A549 (cell line): Measurements from ENCODE around the gene FMOD. TPM values are rescaled to one million over a fixed set of nuclear protein-coding genes. Genes with fewer than 3 reads are reported as not detected.
"Not testable (repeated sequence)": the region's sequence is repeated elsewhere in the genome, so short reads cannot be mapped to it uniquely, and the experiment has no call there.

ENCODE experiments used
- ATAC-seq, 2 experiments: fragments of 200-7000 bp in 1 of 2; fragments of >200 bp in 1 of 2; cut with Nextera tagmentation in 1 of 2; cut with Tn5 transposase in 1 of 2; 3 replicates each; pipeline versions ENCODE4 v1.8.0 to v1.9.1; 2018 to 2020; ENCODE audit warnings: mild to moderate bottlenecking in 1 of 2, moderate library complexity in 1 of 2
- CTCF ChIA-PET: fragments of 300-600 bp; sonication (Branson Sonifier 250); formaldehyde crosslinking; extraction: SDS; loops from one replicate; lab custom pipeline; 2021; ENCODE audit warnings: antibody characterized with exemption, inconsistent platforms; lab: Yijun Ruan, JAX
- POLR2A ChIA-PET: fragments of 350-600 bp; formaldehyde crosslinking; extraction: SDS; loops from one replicate; lab custom pipeline; 2021; ENCODE audit warnings: antibody characterized with exemption, inconsistent platforms; lab: Yijun Ruan, JAX
- DNase-seq, 2 experiments: peaks; one replicate each; pipeline versions ENCODE4 v3.0.0 to v3.0.0-alpha.2; 2011 to 2016; ENCODE audit warnings: low read depth in 1 of 2, low spot score in 1 of 2
- FAIRE-seq: peaks from 2 replicates; lab custom pipeline; 2011; peaks lifted over from hg19 to GRCh38; lab: Jason Lieb, UNC
- H3K27ac ChIP-seq, 2 experiments: fragments of >200 bp; sonication (Bioruptor Twin); formaldehyde crosslinking; 3 replicates each; pipeline ENCODE4 v1.5.1; 2016 to 2017
- H3K4me1 ChIP-seq: fragments of >200 bp; sonication (Bioruptor Twin); formaldehyde crosslinking; 3 replicates; pipeline ENCODE4 v1.6.1; 2016
- H3K4me2 ChIP-seq: fragments of >200 bp; sonication (Bioruptor Twin); formaldehyde crosslinking; 3 replicates; pipeline ENCODE4 v1.6.1; 2016
- H3K4me3 ChIP-seq: fragments of >200 bp; sonication (Bioruptor Twin); formaldehyde crosslinking; 3 replicates; pipeline ENCODE4 v1.5.1; 2016
- H3K9me3 ChIP-seq: fragments of >200 bp; sonication (Bioruptor Twin); formaldehyde crosslinking; 3 replicates; pipeline ENCODE4 v1.6.1; 2016
- CTCF ChIP-seq: fragments of >200 bp; sonication (Bioruptor Twin); formaldehyde crosslinking; IDR thresholded peaks from 3 replicates; pipeline ENCODE4 v1.5.1; 2016
- ESRRA ChIP-seq: fragments of 150-350 bp; IDR thresholded peaks from 2 replicates; pipeline ENCODE4 v1.6.1; 2014; ENCODE audit warnings: mild to moderate bottlenecking, low read length, borderline replicate concordance
- HDAC2 ChIP-seq: fragments of 200-600 bp; sonication (generic); IDR thresholded peaks from 2 replicates; pipeline ENCODE4 v1.6.1; 2016
- HOXA7 ChIP-seq: fragments of 250-450 bp; sonication (Bioruptor Pico); IDR thresholded peaks from 2 replicates; pipeline ENCODE4 v1.5.0; 2020; ENCODE audit warnings: mild to moderate bottlenecking, moderate library complexity
- MAFK ChIP-seq: fragments of 450-650 bp; IDR thresholded peaks from 2 replicates; pipeline ENCODE4 v1.6.1; 2014; ENCODE audit not compliant: partially characterized antibody
- MAX ChIP-seq: IDR thresholded peaks from 2 replicates; pipeline ENCODE4 v1.6.1; 2012
- NFE2L2 ChIP-seq: fragments of 150-350 bp; conservative IDR thresholded peaks from 2 replicates; pipeline ENCODE4 v1.6.1; 2014; ENCODE audit warnings: low read length
- NPAS2 ChIP-seq: fragments of 250-450 bp; sonication (Bioruptor Pico); IDR thresholded peaks from 2 replicates; pipeline ENCODE4 v1.8.0; 2022; ENCODE audit warnings: mild to moderate bottlenecking, moderate library complexity, borderline replicate concordance
- NR3C1 ChIP-seq: fragments of >200 bp; sonication (Bioruptor Twin); formaldehyde crosslinking; IDR thresholded peaks from 3 replicates; pipeline ENCODE4 v1.6.1; 2017
- PHF8 ChIP-seq: fragments of 200-600 bp; sonication (generic); IDR thresholded peaks from 2 replicates; pipeline ENCODE4 v1.6.1; 2016; ENCODE audit warnings: low read depth, mild to moderate bottlenecking, antibody characterized with exemption, moderate library complexity, borderline replicate concordance
- RAD21 ChIP-seq, 2 experiments: fragments of >200 bp in 1 of 2; sonication (Bioruptor Twin) in 1 of 2; formaldehyde crosslinking in 1 of 2; IDR thresholded peaks in 1 of 2; conservative IDR thresholded peaks in 1 of 2; 2 replicates in 1 of 2; 3 replicates in 1 of 2; pipeline ENCODE4 v1.6.1; 2012 to 2018; ENCODE audit warnings: inconsistent platforms in 1 of 2
- RNF2 ChIP-seq: fragments of 200-600 bp; sonication (generic); IDR thresholded peaks from 2 replicates; pipeline ENCODE4 v1.6.1; 2016; ENCODE audit warnings: low read depth, mild to moderate bottlenecking, antibody characterized with exemption, moderate library complexity, borderline replicate concordance
- SMC3 ChIP-seq: fragments of >200 bp; sonication (Bioruptor Twin); formaldehyde crosslinking; IDR thresholded peaks from 3 replicates; pipeline ENCODE4 v1.6.1; 2018; ENCODE audit warnings: inconsistent platforms
- SREBF2 ChIP-seq: fragments of 450-650 bp; IDR thresholded peaks from 2 replicates; pipeline ENCODE4 v1.6.1; 2014; ENCODE audit warnings: mild to moderate bottlenecking, moderate library complexity
- WGBS: methylation state at CpG from one replicate; pipeline ENCODE4 v1.1.6; 2017; ENCODE audit errors: missing lambda C conversion rate; 5-methylcytosine and 5-hydroxymethylcytosine counted together
- polyA plus RNA-seq, 4 experiments: library from polyadenylated mRNA; depleted of rRNA in 3 of 4; stranded (reverse); fragments of >200 nt; fragmentation: RNase III in 1 of 4; extraction: RNeasy Plus Mini Kit Qiagen cat#74134 plus additional on column Dnase treatment in 1 of 4; gene quantifications; 2 replicates in 3 of 4; 3 replicates in 1 of 4; pipeline ENCODE4 v1.2.3, GENCODE V29; 2011 to 2017

FMOD gene
- polyA plus RNA-seq, 2 of the 4 experiments (the other 2 are of a cell fraction): 0.03 TPM; not detected in 1

GRCh38 chr1:203317429-203318228 lies 33.3 kb downstream of the FMOD start:
- Histone ChIP-seq H3K27ac (no peak overlapping the region), H3K4me3 (no peak overlapping the region), H3K4me1 (no peaks in the 10 kb centered on the region), H3K4me2 (no peak overlapping the region), H3K9me3 (no peaks in the 10 kb centered on the region)
- ChIA-PET POLR2A (interaction anchor here (0.6 to 1.6 kb wide), 2 partner anchors 10 to 13 kb away, joined by 3 to 6 read pairs; partner anchors contain the start of gene BTG2), CTCF (interaction anchor here (0.6 to 2.3 kb wide), 7 partner anchors 9 to 50 kb away, joined by 3 to 13 read pairs (median 6); no protein-coding TSS in a partner anchor)
- no peak for DNase-seq
- no peak for FAIRE-seq
- ATAC-seq: no peak
- peak; percentile 91 for TF ChIP-seq MAFK
- TF ChIP-seq NR3C1: no peak
- WGBS: 59% methylated on average over 7 of the region's 7 CpGs

GRCh38 chr1:203316626-203317093 lies 34.3 kb downstream of the FMOD start:
- FAIRE-seq: no peak

GRCh38 chr1:203314025-203314759 lies 36.7 kb downstream of the FMOD start:
- CTCF ChIA-PET: interaction anchor here (1.1 to 1.7 kb wide), 3 partner anchors 13 to 45 kb away, joined by 4 read pairs; no protein-coding TSS in a partner anchor
- H3K9me3 ChIP-seq, H3K27ac ChIP-seq, ATAC-seq, H3K4me3 ChIP-seq, H3K4me1 ChIP-seq, FAIRE-seq, DNase-seq, H3K4me2 ChIP-seq, POLR2A ChIA-PET: not testable (repeated sequence)
- 76% methylated on average over 4 of the region's 4 CpGs for WGBS

More at GRCh38 chr1:203316626-203317093, 34.3 kb downstream of the FMOD start:
- ATAC-seq: peak in 1 of 2 experiments; percentile 48; a peak in 3 of 6 replicates
- H3K4me3 ChIP-seq: no peak overlapping the region
- ChIA-PET CTCF (interaction anchor here (0.5 to 2.3 kb wide), 10 partner anchors 10 to 216 kb away, joined by 3 to 13 read pairs (median 5); no protein-coding TSS in a partner anchor), POLR2A (interaction anchor here (0.6 to 1.6 kb wide), 2 partner anchors 10 to 12 kb away, joined by 3 to 6 read pairs; partner anchors contain the start of gene BTG2)
- H3K4me1 ChIP-seq: no peaks in the 10 kb centered on the region
- TF ChIP-seq SREBF2 (no peak), HOXA7 (CRISPR knock-in tag) (no peak), SMC3 (no peak), ESRRA (no peak), HDAC2 (no peak), MAX (no peak), CTCF (no peak), NFE2L2 (no peak), RAD21 (conservative IDR thresholded peaks at IDR 0.05 in 1 of 2, IDR thresholded peaks at IDR 0.05 in 1 of 2) (no peak)
- H3K4me2 ChIP-seq: no peak overlapping the region
- no peak overlapping the region for H3K27ac ChIP-seq
- no peaks in the 10 kb centered on the region for H3K9me3 ChIP-seq
- 31% methylated on average over 4 of the region's 4 CpGs for WGBS
- DNase-seq: no peak

GRCh38 chr1:203311368-203312301 lies 39.3 kb downstream of the FMOD start:
- DNase-seq (no peak), FAIRE-seq (no peak), ATAC-seq (0 out of 6 replicates have a peak, but pooled peaks of 1 of the 2 experiments have one; percentile 19)
- Histone ChIP-seq H3K4me1 (peaks cover 14% of the 10 kb centered on the region; the same call in 2 of the 3 replicates), H3K27ac (no peak overlapping the region), H3K4me3 (no peak overlapping the region), H3K4me2 (no peak overlapping the region)
- POLR2A ChIA-PET: no interaction called here
- TF ChIP-seq NPAS2 (no peak), RNF2 (no peak), PHF8 (no peak)
- TF ChIP-seq, all 56 proteins: peak for 0
- 57% methylated on average over 3 of the region's 3 CpGs for WGBS
- H3K9me3 ChIP-seq: no peaks in the 10 kb centered on the region
- CTCF ChIA-PET: interaction anchor here (0.9 to 2.0 kb wide), 7 partner anchors 9 to 272 kb away, joined by 3 to 7 read pairs (median 4); no protein-coding TSS in a partner anchor
